Neural progenitor cell (in vitro differentiated cells): ENCODE data around the gene ADCY5. TPM values are rescaled to one million over a fixed set of nuclear protein-coding genes. Genes with fewer than 3 reads are reported as not detected.

ENCODE experiments used
- DNase-seq: peaks from one replicate; pipeline ENCODE4 v3.0.0-alpha.2; 2016; ENCODE audit warnings: low spot score
- H2AFZ ChIP-seq: fragments of 200-600 bp; sonication (generic); replicated peaks from 2 replicates; pipeline ENCODE4 v1.6.1; 2016; ENCODE audit warnings: antibody characterized with exemption
- H3F3A ChIP-seq: fragments of 200-600 bp; sonication (generic); 2 replicates; pipeline ENCODE4 v1.6.1; 2016; ENCODE audit warnings: antibody characterized with exemption, low read depth
- H3K27ac ChIP-seq: fragments of 200-600 bp; sonication (generic); 2 replicates; pipeline ENCODE4 v1.5.1; 2016; ENCODE audit warnings: mild to moderate bottlenecking
- H3K27me3 ChIP-seq: fragments of 200-600 bp; sonication (generic); 2 replicates; pipeline ENCODE4 v1.6.1; 2016; ENCODE audit warnings: mild to moderate bottlenecking, moderate library complexity
- H3K36me3 ChIP-seq: fragments of 200-600 bp; sonication (generic); 2 replicates; pipeline ENCODE4 v1.5.1; 2016
- H3K4me1 ChIP-seq: fragments of 200-600 bp; sonication (generic); 2 replicates; pipeline ENCODE4 v1.6.1; 2016; ENCODE audit warnings: mixed run types
- H3K4me2 ChIP-seq: fragments of 200-600 bp; sonication (generic); 2 replicates; pipeline ENCODE4 v1.6.1; 2016
- H3K4me3 ChIP-seq: fragments of 200-600 bp; sonication (generic); 2 replicates; pipeline ENCODE4 v1.5.1; 2016
- H3K79me2 ChIP-seq: fragments of 200-600 bp; sonication (generic); 2 replicates; pipeline ENCODE4 v1.6.1; 2016; ENCODE audit warnings: low read depth
- H3K9ac ChIP-seq: fragments of 200-600 bp; sonication (generic); 2 replicates; pipeline ENCODE4 v1.6.1; 2016
- H3K9me3 ChIP-seq: fragments of 200-600 bp; sonication (generic); 2 replicates; pipeline ENCODE4 v1.5.1; 2016; ENCODE audit warnings: low read depth
- H4K20me1 ChIP-seq: fragments of 200-600 bp; sonication (generic); 2 replicates; pipeline ENCODE4 v1.6.1; 2016; ENCODE audit warnings: low read depth
- H3K27ac Mint-ChIP-seq: 3 replicates; pipeline ENCODE4 v1.8.0; 2021; ENCODE audit warnings: mixed read lengths
- H3K27me3 Mint-ChIP-seq: 2 replicates; pipeline ENCODE4 v1.8.0; 2022; ENCODE audit warnings: low read depth, mild to moderate bottlenecking, inconsistent platforms, moderate library complexity, mixed read lengths; ENCODE audit not compliant: insufficient read depth
- H3K36me3 Mint-ChIP-seq: 3 replicates; pipeline ENCODE4 v1.8.0; 2021; ENCODE audit warnings: mixed read lengths
- H3K4me1 Mint-ChIP-seq: 3 replicates; pipeline ENCODE4 v1.8.0; 2021; ENCODE audit warnings: mixed read lengths
- H3K4me3 Mint-ChIP-seq: 3 replicates; pipeline ENCODE4 v1.8.0; 2021; ENCODE audit warnings: mild to moderate bottlenecking, moderate library complexity, mixed read lengths
- H3K9me3 Mint-ChIP-seq: 3 replicates; pipeline ENCODE4 v1.8.0; 2020; ENCODE audit warnings: mixed read lengths
- CTCF ChIP-seq: fragments of 200-600 bp; sonication (generic); IDR thresholded peaks from 2 replicates; pipeline ENCODE4 v1.5.1; 2017; ENCODE audit warnings: antibody characterized with exemption, mild to moderate bottlenecking
- EZH2 ChIP-seq: fragments of 200-600 bp; sonication (generic); IDR thresholded peaks from 2 replicates; pipeline ENCODE4 v1.6.1; 2017; ENCODE audit warnings: antibody characterized with exemption, mild to moderate bottlenecking, moderate library complexity
- EZH2phosphoT487 ChIP-seq: fragments of 200-600 bp; sonication (generic); IDR thresholded peaks from 2 replicates; pipeline ENCODE4 v1.6.1; 2017; ENCODE audit warnings: antibody characterized with exemption
- total RNA-seq: library from RNA; depleted of rRNA; stranded (reverse); fragments of >200 nt; gene quantifications from 2 replicates; pipeline ENCODE4 v1.2.3, GENCODE V29; 2015; ENCODE audit warnings: low replicate concordance

Gene ADCY5
- total RNA-seq, 1 donor from 2014 or later, result 1.6 TPM

- Histone ChIP-seq H4K20me1 (no peaks in the 10 kb centered on the region), H3K79me2 (no peaks in the 10 kb centered on the region), H3K9ac (no peak overlapping the region), H2AFZ (no peak overlapping the region), H3K4me2 (no peak overlapping the region), H3K4me1 (no peaks in the 10 kb centered on the region), H3K4me3 (no peak overlapping the region), H3F3A (no peaks in the 10 kb centered on the region), H3K36me3 (no peaks in the 10 kb centered on the region), H3K9me3 (no peaks in the 10 kb centered on the region), H3K27me3 (no peaks in the 10 kb centered on the region), H3K27ac (no peak overlapping the region)
- H3K4me3 Mint-ChIP-seq, result no peak overlapping the region
- peaks cover 2% of the 10 kb centered on the region for H3K4me1 Mint-ChIP-seq
- no peak for DNase-seq
- TF ChIP-seq CTCF (no peak), EZH2 (no peak), EZH2phosphoT487 (no peak)
- H3K9me3 Mint-ChIP-seq, result peaks cover 2% of the 10 kb centered on the region
- no peak overlapping the region for H3K27ac Mint-ChIP-seq
- peaks cover 2% of the 10 kb centered on the region for H3K27me3 Mint-ChIP-seq
- no peaks in the 10 kb centered on the region for H3K36me3 Mint-ChIP-seq
Measured at GRCh38 chr3:123338620-123339061, 110.2 kb downstream of the ADCY5 start.

GRCh38 chr3:123337948-123338619 is 110.8 kb downstream of the ADCY5 start:
- Histone ChIP-seq H3K9me3 (no peaks in the 10 kb centered on the region), H3K4me3 (no peak overlapping the region), H3K79me2 (no peaks in the 10 kb centered on the region), H3K4me1 (no peaks in the 10 kb centered on the region), H3K27ac (no peak overlapping the region), H3K27me3 (no peaks in the 10 kb centered on the region), H3K36me3 (no peaks in the 10 kb centered on the region), H4K20me1 (no peaks in the 10 kb centered on the region), H3F3A (no peaks in the 10 kb centered on the region), H2AFZ (no peak overlapping the region), H3K4me2 (no peak overlapping the region), H3K9ac (no peak overlapping the region)
- H3K27me3 Mint-ChIP-seq, result peaks cover 2% of the 10 kb centered on the region
- peaks cover 2% of the 10 kb centered on the region for H3K9me3 Mint-ChIP-seq
- no peak for DNase-seq
- H3K4me3 Mint-ChIP-seq, result no peak overlapping the region
- no peaks in the 10 kb centered on the region for H3K36me3 Mint-ChIP-seq
- TF ChIP-seq EZH2 (no peak), CTCF (no peak), EZH2phosphoT487 (no peak)
- no peak overlapping the region for H3K27ac Mint-ChIP-seq
- peaks cover 2% of the 10 kb centered on the region for H3K4me1 Mint-ChIP-seq

- no peak overlapping the region for H2AFZ ChIP-seq
- no peak overlapping the region for H3K27ac ChIP-seq
Measured at GRCh38 chr3:123337226-123337625, 111.7 kb downstream of the ADCY5 start.

More at GRCh38 chr3:123337226-123337625, 111.7 kb downstream of the ADCY5 start:
- TF ChIP-seq CTCF (no peak), EZH2phosphoT487 (no peak), EZH2 (no peak)
- H3K36me3 Mint-ChIP-seq, result no peaks in the 10 kb centered on the region
- H3K27me3 ChIP-seq, result no peaks in the 10 kb centered on the region
- H3K4me3 Mint-ChIP-seq, result no peak overlapping the region
- peaks cover 2% of the 10 kb centered on the region for H3K27me3 Mint-ChIP-seq
- H3K9me3 ChIP-seq, result no peaks in the 10 kb centered on the region
- H3F3A ChIP-seq, result no peaks in the 10 kb centered on the region
- no peaks in the 10 kb centered on the region for H3K4me1 ChIP-seq
- H3K4me2 ChIP-seq, result no peak overlapping the region
- H3K4me3 ChIP-seq, result no peak overlapping the region
- no peak for DNase-seq
- H3K9me3 Mint-ChIP-seq, result peaks cover 2% of the 10 kb centered on the region
- no peaks in the 10 kb centered on the region for H3K79me2 ChIP-seq
- no peaks in the 10 kb centered on the region for H3K36me3 ChIP-seq
- H3K4me1 Mint-ChIP-seq, result peaks cover 2% of the 10 kb centered on the region
- no peaks in the 10 kb centered on the region for H4K20me1 ChIP-seq
- H3K27ac Mint-ChIP-seq, result no peak overlapping the region
- H3K9ac ChIP-seq, result no peak overlapping the region
